Head of caudate nucleus (tissue), 42 donors: ENCODE data around the gene ZC3H7B.

ENCODE experiments used
- DNase-seq, 42 donors: peaks; one replicate each; pipeline versions ENCODE4 v3.0.0 to v3.0.0-alpha.2; 2020 to 2021; ENCODE audit warnings: mixed read lengths in 7 of 42
- intact Hi-C: fragments of 100-400 bp; cut with DNase I; formaldehyde crosslinking; loops from one replicate; pipeline ENCODE4 v1.15.0; 2022

Gene ZC3H7B

GRCh38 chr22:41310336-41310735, 9.0 kb downstream of the ZC3H7B start:
- no peak for DNase-seq
- intact Hi-C loops: no loop called here

GRCh38 chr22:41311487-41311886, 10.2 kb downstream of the ZC3H7B start:
- no peak for DNase-seq
- intact Hi-C loops: no loop called here

- intact Hi-C loops: no loop called here
- DNase-seq: no peak
Measured at GRCh38 chr22:41314821-41315220, 13.5 kb downstream of the ZC3H7B start.

GRCh38 chr22:41315586-41315985, 14.3 kb downstream of the ZC3H7B start:
- intact Hi-C loops: no loop called here
- no peak for DNase-seq

GRCh38 chr22:41320416-41321240, 19.3 kb downstream of the ZC3H7B start:
- intact Hi-C loops: no loop called here

GRCh38 chr22:41324821-41325528, 23.6 kb downstream of the ZC3H7B start:
- intact Hi-C loops: no loop called here
- no peak for DNase-seq

More at GRCh38 chr22:41320416-41321240, 19.3 kb downstream of the ZC3H7B start:
- no peak for DNase-seq

- peak; percentile 30 to 85 (median 60) for DNase-seq
- intact Hi-C loops: no loop called here
Measured at GRCh38 chr22:41327124-41327523, 25.8 kb downstream of the ZC3H7B start.

- intact Hi-C loops: no loop called here
- no peak for DNase-seq
Measured at GRCh38 chr22:41330169-41330568, 28.8 kb downstream of the ZC3H7B start.

- intact Hi-C loops: no loop called here
- DNase-seq: no peak
Measured at GRCh38 chr22:41332217-41332939, 31.1 kb downstream of the ZC3H7B start.

- intact Hi-C loops: no loop called here
- no peak for DNase-seq
Measured at GRCh38 chr22:41333806-41334205, 32.5 kb downstream of the ZC3H7B start.

- DNase-seq: no peak
- intact Hi-C loops: no loop called here
Measured at GRCh38 chr22:41334215-41334614, 32.9 kb downstream of the ZC3H7B start.

GRCh38 chr22:41334951-41335635, 33.8 kb downstream of the ZC3H7B start:
- intact Hi-C loops: no loop called here
- DNase-seq: no peak

GRCh38 chr22:41338614-41339212, 37.4 kb downstream of the ZC3H7B start:
- no peak for DNase-seq

GRCh38 chr22:41339823-41340222, 38.5 kb downstream of the ZC3H7B start:
- DNase-seq: no peak
- intact Hi-C loops: no loop called here

More at GRCh38 chr22:41338614-41339212, 37.4 kb downstream of the ZC3H7B start:
- intact Hi-C loops: no loop called here

- no peak for DNase-seq
- intact Hi-C loops: no loop called here
Measured at GRCh38 chr22:41340357-41340756, 39.0 kb downstream of the ZC3H7B start.

GRCh38 chr22:41341012-41341411, 39.7 kb downstream of the ZC3H7B start:
- intact Hi-C loops: no loop called here
- no peak for DNase-seq

- no peak for DNase-seq
- intact Hi-C loops: no loop called here
Measured at GRCh38 chr22:41341990-41342389, 40.7 kb downstream of the ZC3H7B start.

GRCh38 chr22:41343300-41343699, 42.0 kb downstream of the ZC3H7B start:
- DNase-seq: no peak
- intact Hi-C loops: no loop called here

GRCh38 chr22:41343717-41344116, 42.4 kb downstream of the ZC3H7B start:
- no peak for DNase-seq
- intact Hi-C loops: no loop called here
